Neural cell (in vitro differentiated cells): ENCODE measurements around the gene AMFR. TPM values are rescaled to one million over a fixed set of nuclear protein-coding genes. Genes with fewer than 3 reads are reported as not detected.

Experiments
- H2AFZ ChIP-seq: fragments of 200-600, 300-800 bp; sonication (generic), shearing (Covaris generic); 2 replicates; pipeline ENCODE4 v1.6.0; 2014; ENCODE audit warnings: low read depth, mild to moderate bottlenecking, antibody characterized with exemption, low read length, moderate library complexity
- H3F3A ChIP-seq: fragments of 200-600 bp; shearing (Covaris generic); 2 replicates; pipeline ENCODE4 v1.6.1; 2016; ENCODE audit warnings: mild to moderate bottlenecking, moderate library complexity, mixed read lengths, antibody characterized with exemption, low read length; ENCODE audit not compliant: insufficient read depth, poor library complexity, severe bottlenecking
- H3K27ac ChIP-seq: fragments of 200-600, 300-800 bp; sonication (generic), shearing (Covaris generic); 2 replicates; pipeline ENCODE4 v1.5.1; 2014; ENCODE audit warnings: mild to moderate bottlenecking, low read length, moderate library complexity
- H3K27me3 ChIP-seq: fragments of 300-800, 200-600 bp; sonication (generic), shearing (Covaris generic); 2 replicates; pipeline ENCODE4 v1.6.0; 2014; ENCODE audit warnings: mild to moderate bottlenecking, low read depth, low read length, moderate library complexity; ENCODE audit not compliant: insufficient read depth
- H3K36me3 ChIP-seq: fragments of 300-800, 200-600 bp; sonication (generic), shearing (Covaris generic); 2 replicates; pipeline ENCODE4 v1.5.1; 2014; ENCODE audit warnings: mild to moderate bottlenecking, antibody characterized with exemption, low read length, moderate library complexity; ENCODE audit not compliant: insufficient read depth
- H3K4me2 ChIP-seq: fragments of 300-800, 200-600 bp; sonication (generic), shearing (Covaris generic); 2 replicates; pipeline ENCODE4 v1.6.0; 2014; ENCODE audit warnings: mild to moderate bottlenecking, low read length
- H3K4me3 ChIP-seq: fragments of 300-800, 200-600 bp; sonication (generic), shearing (Covaris generic); 2 replicates; pipeline ENCODE4 v1.5.1; 2014; ENCODE audit warnings: mild to moderate bottlenecking, low read length, moderate library complexity
- H3K79me2 ChIP-seq: fragments of 200-600 bp; shearing (Covaris generic); replicated peaks from 2 replicates; pipeline ENCODE4 v1.6.0; 2014; ENCODE audit warnings: mild to moderate bottlenecking, low read length, moderate library complexity; ENCODE audit not compliant: insufficient read depth
- H3K9ac ChIP-seq: fragments of 300-800, 200-600 bp; sonication (generic), shearing (Covaris generic); 2 replicates; pipeline ENCODE4 v1.6.1; 2016; ENCODE audit warnings: mild to moderate bottlenecking, low read length, mixed read lengths
- H3K9me2 ChIP-seq: fragments of 200-600 bp; shearing (Covaris generic); 2 replicates; pipeline ENCODE4 v1.6.1; 2016; ENCODE audit warnings: mild to moderate bottlenecking, low read length, mixed read lengths; ENCODE audit not compliant: insufficient read depth
- H3K9me3 ChIP-seq: fragments of 200-600, 300-800 bp; sonication (generic), shearing (Covaris generic); 2 replicates; pipeline ENCODE4 v1.6.1; 2016; ENCODE audit warnings: mild to moderate bottlenecking, mixed run types, low read length, moderate library complexity, mixed read lengths
- H4K20me1 ChIP-seq: fragments of 200-600 bp; shearing (Covaris generic); 2 replicates; pipeline ENCODE4 v1.6.1; 2016; ENCODE audit warnings: mild to moderate bottlenecking, mixed run types; ENCODE audit not compliant: insufficient read depth
- CTCF ChIP-seq: fragments of 450-650 bp; IDR thresholded peaks from 2 replicates; pipeline ENCODE4 v1.5.1; 2014; ENCODE audit warnings: antibody characterized with exemption, mild to moderate bottlenecking, moderate library complexity; ENCODE audit not compliant: poor library complexity, severe bottlenecking
- EP300 ChIP-seq: fragments of 450-650 bp; conservative IDR thresholded peaks from 2 replicates; pipeline ENCODE4 v1.6.1; 2014; ENCODE audit warnings: antibody characterized with exemption, mild to moderate bottlenecking, moderate library complexity; ENCODE audit not compliant: poor library complexity, severe bottlenecking
- EZH2 ChIP-seq: fragments of 200-600, 300-800 bp; shearing (Covaris generic), sonication (generic); IDR thresholded peaks from 2 replicates; pipeline ENCODE4 v1.6.1; 2014; ENCODE audit warnings: antibody characterized with exemption, low read length, borderline replicate concordance, mild to moderate bottlenecking; ENCODE audit not compliant: insufficient read depth, poor library complexity, severe bottlenecking
- MXI1 ChIP-seq: fragments of 450-650 bp; conservative IDR thresholded peaks from 2 replicates; pipeline ENCODE4 v1.6.1; 2014; ENCODE audit warnings: antibody characterized with exemption, mild to moderate bottlenecking; ENCODE audit not compliant: poor library complexity, severe bottlenecking
- POLR2AphosphoS5 ChIP-seq: IDR thresholded peaks from 2 replicates; pipeline ENCODE4 v1.6.1; 2012
- RAD21 ChIP-seq: fragments of 450-650 bp; conservative IDR thresholded peaks from 2 replicates; pipeline ENCODE4 v1.6.1; 2014; ENCODE audit warnings: antibody characterized with exemption, mild to moderate bottlenecking, moderate library complexity
- REST ChIP-seq: IDR thresholded peaks from 2 replicates; pipeline ENCODE4 v1.6.1; 2012; ENCODE audit warnings: borderline replicate concordance
- SMC3 ChIP-seq: fragments of 450-650 bp; conservative IDR thresholded peaks from 2 replicates; pipeline ENCODE4 v1.6.1; 2014; ENCODE audit warnings: antibody characterized with exemption, mild to moderate bottlenecking, moderate library complexity; ENCODE audit not compliant: poor library complexity
- TAF1 ChIP-seq: IDR thresholded peaks from 2 replicates; pipeline ENCODE4 v1.6.1; 2012; ENCODE audit warnings: low read depth
- polyA plus RNA-seq: library from polyadenylated mRNA; depleted of rRNA; stranded (reverse); fragments of >200 nt; gene quantifications from 2 replicates; pipeline ENCODE4 v1.2.3, GENCODE V29; 2014

Gene AMFR
- polyA plus RNA-seq, 1 donor from 2014 or later = 101 TPM

GRCh38 chr16:56354016-56354415, 71.3 kb downstream of the AMFR start:
- no peaks in the 10 kb centered on the region for H3K27me3 ChIP-seq
- H4K20me1 ChIP-seq = no peaks in the 10 kb centered on the region
- no peak overlapping the region for H2AFZ ChIP-seq
- H3F3A ChIP-seq = no peaks in the 10 kb centered on the region
- no peak overlapping the region for H3K4me3 ChIP-seq
- no peaks in the 10 kb centered on the region for H3K9me3 ChIP-seq
- no peak overlapping the region for H3K9ac ChIP-seq
- TF ChIP-seq RAD21 = no peak
- no peak for TF ChIP-seq SMC3
- TF ChIP-seq CTCF = no peak
- TF ChIP-seq EZH2 = no peak
- no peak for TF ChIP-seq EP300
- TF ChIP-seq TAF1 = no peak
- TF ChIP-seq MXI1 = no peak
- TF ChIP-seq REST = no peak
- no peak for TF ChIP-seq POLR2AphosphoS5
- no peak overlapping the region for H3K27ac ChIP-seq
- H3K9me2 ChIP-seq = no peaks in the 10 kb centered on the region
- H3K36me3 ChIP-seq = no peaks in the 10 kb centered on the region
- H3K79me2 ChIP-seq = no peaks in the 10 kb centered on the region
- no peak overlapping the region for H3K4me2 ChIP-seq

GRCh38 chr16:56353054-56353921, 72.1 kb downstream of the AMFR start:
- no peak overlapping the region for H3K9ac ChIP-seq
- H3K4me3 ChIP-seq = no peak overlapping the region
- H3K9me3 ChIP-seq = no peaks in the 10 kb centered on the region
- H2AFZ ChIP-seq = no peak overlapping the region
- no peaks in the 10 kb centered on the region for H3K79me2 ChIP-seq
- H3K27me3 ChIP-seq = no peaks in the 10 kb centered on the region
- no peaks in the 10 kb centered on the region for H4K20me1 ChIP-seq
- TF ChIP-seq TAF1 (no peak), EP300 (no peak), CTCF (no peak), REST (no peak), EZH2 (no peak), MXI1 (no peak), SMC3 (no peak)
- H3F3A ChIP-seq = no peaks in the 10 kb centered on the region
- no peaks in the 10 kb centered on the region for H3K9me2 ChIP-seq
- no peak overlapping the region for H3K27ac ChIP-seq
- no peaks in the 10 kb centered on the region for H3K36me3 ChIP-seq
- H3K4me2 ChIP-seq = no peak overlapping the region
